K562 (cell line): Measurements from ENCODE around the gene UBR4. TPM values are rescaled to one million over a fixed set of nuclear protein-coding genes. Genes with fewer than 3 reads are reported as not detected.

ENCODE experiments used
- BCLAF1 ChIP-seq, 2 experiments: fragments of 450-650 bp in 1 of 2; IDR thresholded peaks; 2 replicates each; pipeline ENCODE4 v1.6.1; 2011 to 2017; ENCODE audit warnings: low read depth in 2 of 2, antibody characterized with exemption in 1 of 2, borderline replicate concordance in 1 of 2, low read length in 1 of 2, mild to moderate bottlenecking in 1 of 2, mixed read lengths in 1 of 2; ENCODE audit not compliant: control insufficient read depth in 1 of 2
- E2F3 ChIP-seq: fragments of 250-450 bp; sonication (Bioruptor Pico); IDR thresholded peaks from 2 replicates; pipeline ENCODE4 v1.4.0; 2020; ENCODE audit warnings: mild to moderate bottlenecking
- EGR1 ChIP-seq: fragments of 450-650 bp; conservative IDR thresholded peaks from 2 replicates; pipeline ENCODE4 v1.6.1; 2017; ENCODE audit warnings: mild to moderate bottlenecking
- ERF ChIP-seq: fragments of 450-650 bp; formaldehyde crosslinking; IDR thresholded peaks from 2 replicates; pipeline ENCODE4 v1.4.0; 2020; ENCODE audit warnings: mild to moderate bottlenecking, mixed read lengths
- ETV1 ChIP-seq: fragments of 450-650 bp; conservative IDR thresholded peaks from 2 replicates; pipeline ENCODE4 v1.6.1; 2016; ENCODE audit warnings: missing genetic modification characterization, control low read depth, low read depth, missing compliant biosample characterization
- GATAD2B ChIP-seq: fragments of 450-650 bp; IDR thresholded peaks from 2 replicates; pipeline ENCODE4 v1.6.1; 2017; ENCODE audit warnings: mild to moderate bottlenecking, borderline replicate concordance
- KLF6 ChIP-seq: fragments of 250-450 bp; sonication (Bioruptor Pico); IDR thresholded peaks from 2 replicates; pipeline ENCODE4 v1.4.0; 2020; ENCODE audit warnings: mild to moderate bottlenecking, moderate library complexity, borderline replicate concordance
- PBX2 ChIP-seq, 2 experiments: IDR thresholded peaks in 1 of 2; conservative IDR thresholded peaks in 1 of 2; 2 replicates each; pipeline ENCODE4 v1.6.1; 2016; ENCODE audit warnings: low read depth in 2 of 2, mild to moderate bottlenecking in 1 of 2, missing compliant biosample characterization in 1 of 2, missing genetic modification characterization in 1 of 2, moderate library complexity in 1 of 2
- POLR2H ChIP-seq: IDR thresholded peaks from 2 replicates; pipeline ENCODE4 v1.6.1; 2016; ENCODE audit warnings: missing genetic modification characterization, low read depth, mild to moderate bottlenecking, control low read depth, missing compliant biosample characterization, moderate library complexity
- SRSF9 ChIP-seq: fragments of 200-400 bp; formaldehyde crosslinking; IDR thresholded peaks from 2 replicates; pipeline ENCODE4 v1.6.1; 2017; ENCODE audit warnings: low read depth, low read length, borderline replicate concordance
- ZNF212 ChIP-seq: fragments of 450-650 bp; formaldehyde crosslinking; IDR thresholded peaks from 2 replicates; pipeline ENCODE4 v1.4.0; 2020; ENCODE audit warnings: mild to moderate bottlenecking
- ZNF707 ChIP-seq: fragments of 250-450 bp; sonication (Bioruptor Pico); conservative IDR thresholded peaks from 2 replicates; pipeline ENCODE4 v1.8.0; 2022; ENCODE audit warnings: inconsistent platforms, mild to moderate bottlenecking, moderate library complexity
- polyA plus RNA-seq, 8 experiments: library from polyadenylated mRNA; depleted of rRNA in 4 of 8; stranded (reverse) in 5 of 8; unstranded in 3 of 8; fragments of >200 nt; fragmentation: Nextera tagmentation in 2 of 8; fragmentation: Illumina TruSeq in 1 of 8; extraction: Ambion mirVana in 2 of 8; extraction: Trizol in 1 of 8; gene quantifications; 2 replicates each; pipeline versions ENCODE4 v1.2.1 to v1.2.3, GENCODE V29; 2011 to 2014; ENCODE audit warnings: inconsistent platforms in 1 of 8, missing spikeins in 1 of 8
- total RNA-seq, 7 experiments: library from RNA; depleted of rRNA in 6 of 7; stranded (reverse); fragments of >200 nt in 6 of 7; fragmentation: Illumina TruSeq in 2 of 7; extraction: Trizol in 2 of 7; gene quantifications; 2 replicates each; pipeline versions ENCODE4 v1.2.1 to v1.2.3, GENCODE V29; 2011 to 2021; ENCODE audit warnings: low replicate concordance in 1 of 7
- TF ChIP-seq, protein P1 (sequence below): sonication (generic); formaldehyde crosslinking; IDR thresholded peaks from 2 replicates; pipeline ENCODE4 v1.8.0; 2023; ENCODE audit warnings: mild to moderate bottlenecking, missing genetic modification reagents
- TF ChIP-seq, protein P2 (sequence below): sonication (generic); formaldehyde crosslinking; IDR thresholded peaks from 2 replicates; pipeline ENCODE4 v1.9.0; 2022; ENCODE audit warnings: mild to moderate bottlenecking, missing genetic modification reagents
- TF ChIP-seq, protein P3 (sequence below): sonication (generic); formaldehyde crosslinking; IDR thresholded peaks from 2 replicates; pipeline ENCODE4 v1.4.0; 2020; ENCODE audit warnings: mild to moderate bottlenecking, missing genetic modification reagents

UBR4 gene
- total and polyA plus RNA-seq, 9 of the 15 experiments (the other 6 are each of a cell fraction or from before 2014, with no cell fraction given) = 55.4 to 277 (median 123) TPM

DNA sequence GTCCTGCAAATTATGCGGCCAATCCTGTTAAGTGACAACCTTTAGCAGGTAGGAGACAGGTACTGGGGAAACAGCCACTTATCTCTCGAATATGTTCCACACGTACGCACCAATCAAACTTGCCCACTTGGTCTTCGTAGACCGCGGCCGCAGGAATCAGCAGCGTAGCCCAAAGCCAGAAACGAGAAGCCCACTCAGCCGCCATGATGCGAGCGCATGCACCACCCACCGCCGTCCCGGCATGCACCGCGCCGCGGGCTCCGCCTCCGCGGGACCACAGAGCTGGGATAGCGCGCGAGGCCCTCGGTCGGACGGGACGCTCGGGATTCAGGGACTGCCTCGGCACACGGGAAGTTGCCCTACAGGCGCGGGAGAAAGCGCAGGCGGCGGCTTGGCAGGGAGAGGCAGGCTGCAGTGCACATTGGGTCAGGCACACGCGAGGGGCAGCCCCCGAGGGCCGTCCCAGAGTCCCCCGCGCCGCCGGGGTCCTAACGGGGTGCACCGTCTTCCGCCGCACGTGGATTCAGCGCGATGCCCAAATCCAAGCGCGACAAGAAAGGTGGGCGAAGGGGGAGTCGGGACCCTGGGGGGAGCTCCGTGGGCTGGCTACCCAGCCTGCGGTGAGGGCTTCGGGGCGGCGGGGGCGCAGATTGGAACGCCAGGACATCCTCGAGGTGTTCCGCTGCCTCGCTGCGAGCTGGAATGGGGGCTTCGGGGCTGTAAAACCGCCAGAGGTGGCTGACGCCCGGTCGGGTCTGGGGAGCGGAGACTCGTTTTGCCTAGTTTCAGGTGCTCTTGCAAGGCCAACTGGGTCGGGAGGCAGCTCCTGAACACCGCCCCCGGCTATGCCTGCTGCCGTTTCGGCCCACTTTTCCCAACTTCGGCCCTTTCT, 41.5 kb upstream of the UBR4 start, which contains the start of the genes EMC1 and MRTO4 (continued):
- peak; percentile 92 for TF ChIP-seq EGR1
- TF ChIP-seq, protein P1, sequence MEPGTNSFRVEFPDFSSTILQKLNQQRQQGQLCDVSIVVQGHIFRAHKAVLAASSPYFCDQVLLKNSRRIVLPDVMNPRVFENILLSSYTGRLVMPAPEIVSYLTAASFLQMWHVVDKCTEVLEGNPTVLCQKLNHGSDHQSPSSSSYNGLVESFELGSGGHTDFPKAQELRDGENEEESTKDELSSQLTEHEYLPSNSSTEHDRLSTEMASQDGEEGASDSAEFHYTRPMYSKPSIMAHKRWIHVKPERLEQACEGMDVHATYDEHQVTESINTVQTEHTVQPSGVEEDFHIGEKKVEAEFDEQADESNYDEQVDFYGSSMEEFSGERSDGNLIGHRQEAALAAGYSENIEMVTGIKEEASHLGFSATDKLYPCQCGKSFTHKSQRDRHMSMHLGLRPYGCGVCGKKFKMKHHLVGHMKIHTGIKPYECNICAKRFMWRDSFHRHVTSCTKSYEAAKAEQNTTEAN = peak; percentile 51; the same call in 1 of the 2 replicates
- TF ChIP-seq KLF6 (CRISPR knock-in tag) = 0 out of 2 replicates have a peak, but pooled peaks have one; percentile 12
- peak; percentile 38; the same call in 1 of the 2 replicates for TF ChIP-seq ETV1 (tag)
- TF ChIP-seq SRSF9 = no peak
- TF ChIP-seq E2F3 (CRISPR knock-in tag) = peak; percentile 91
- TF ChIP-seq, protein P2, sequence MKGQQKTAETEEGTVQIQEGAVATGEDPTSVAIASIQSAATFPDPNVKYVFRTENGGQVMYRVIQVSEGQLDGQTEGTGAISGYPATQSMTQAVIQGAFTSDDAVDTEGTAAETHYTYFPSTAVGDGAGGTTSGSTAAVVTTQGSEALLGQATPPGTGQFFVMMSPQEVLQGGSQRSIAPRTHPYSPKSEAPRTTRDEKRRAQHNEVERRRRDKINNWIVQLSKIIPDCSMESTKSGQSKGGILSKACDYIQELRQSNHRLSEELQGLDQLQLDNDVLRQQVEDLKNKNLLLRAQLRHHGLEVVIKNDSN (CRISPR knock-in tag) = peak; percentile 58
- 0 out of 4 replicates have a peak, but pooled peaks of 1 of the 2 experiments have one; percentile 46 for TF ChIP-seq BCLAF1 (IDR thresholded peaks at IDR 0.05; ENCODE audit: borderline replicate concordance in 1 of 2, control insufficient read depth in 1 of 2, low read depth in 2 of 2, low read length in 1 of 2)
- TF ChIP-seq ZNF707 (CRISPR knock-in tag) = 0 out of 2 replicates have a peak, but pooled peaks have one; percentile 27
- peak; percentile 87 for TF ChIP-seq ERF
- TF ChIP-seq POLR2H (tag) = peak; percentile 89
- peak; percentile 87; the same call in 1 of the 2 replicates for TF ChIP-seq ZNF212 (CRISPR knock-in tag)
- no peak for TF ChIP-seq GATAD2B
- TF ChIP-seq PBX2 (CRISPR knock-in tag; IDR thresholded peaks at IDR 0.05; ENCODE audit: low read depth) = no peak
- TF ChIP-seq PBX2 (tag; conservative IDR thresholded peaks at IDR 0.05; ENCODE audit: low read depth) = no peak
- TF ChIP-seq, protein P3, sequence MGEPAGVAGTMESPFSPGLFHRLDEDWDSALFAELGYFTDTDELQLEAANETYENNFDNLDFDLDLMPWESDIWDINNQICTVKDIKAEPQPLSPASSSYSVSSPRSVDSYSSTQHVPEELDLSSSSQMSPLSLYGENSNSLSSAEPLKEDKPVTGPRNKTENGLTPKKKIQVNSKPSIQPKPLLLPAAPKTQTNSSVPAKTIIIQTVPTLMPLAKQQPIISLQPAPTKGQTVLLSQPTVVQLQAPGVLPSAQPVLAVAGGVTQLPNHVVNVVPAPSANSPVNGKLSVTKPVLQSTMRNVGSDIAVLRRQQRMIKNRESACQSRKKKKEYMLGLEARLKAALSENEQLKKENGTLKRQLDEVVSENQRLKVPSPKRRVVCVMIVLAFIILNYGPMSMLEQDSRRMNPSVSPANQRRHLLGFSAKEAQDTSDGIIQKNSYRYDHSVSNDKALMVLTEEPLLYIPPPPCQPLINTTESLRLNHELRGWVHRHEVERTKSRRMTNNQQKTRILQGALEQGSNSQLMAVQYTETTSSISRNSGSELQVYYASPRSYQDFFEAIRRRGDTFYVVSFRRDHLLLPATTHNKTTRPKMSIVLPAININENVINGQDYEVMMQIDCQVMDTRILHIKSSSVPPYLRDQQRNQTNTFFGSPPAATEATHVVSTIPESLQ (CRISPR knock-in tag) = peak; percentile 92
